Activated T-cell treated with anti-CD3 and anti-CD28 coated beads for 1 hour (primary cell): ENCODE results near the gene GRIN2D.
A peak's percentile ranks its signal among the peaks of the same experiment; 100 is the strongest.

Source experiments
- DNase-seq: peaks from one replicate; pipeline ENCODE4 v3.0.0-alpha.2; 2020; ENCODE audit warnings: low read depth

Gene GRIN2D

DNA sequence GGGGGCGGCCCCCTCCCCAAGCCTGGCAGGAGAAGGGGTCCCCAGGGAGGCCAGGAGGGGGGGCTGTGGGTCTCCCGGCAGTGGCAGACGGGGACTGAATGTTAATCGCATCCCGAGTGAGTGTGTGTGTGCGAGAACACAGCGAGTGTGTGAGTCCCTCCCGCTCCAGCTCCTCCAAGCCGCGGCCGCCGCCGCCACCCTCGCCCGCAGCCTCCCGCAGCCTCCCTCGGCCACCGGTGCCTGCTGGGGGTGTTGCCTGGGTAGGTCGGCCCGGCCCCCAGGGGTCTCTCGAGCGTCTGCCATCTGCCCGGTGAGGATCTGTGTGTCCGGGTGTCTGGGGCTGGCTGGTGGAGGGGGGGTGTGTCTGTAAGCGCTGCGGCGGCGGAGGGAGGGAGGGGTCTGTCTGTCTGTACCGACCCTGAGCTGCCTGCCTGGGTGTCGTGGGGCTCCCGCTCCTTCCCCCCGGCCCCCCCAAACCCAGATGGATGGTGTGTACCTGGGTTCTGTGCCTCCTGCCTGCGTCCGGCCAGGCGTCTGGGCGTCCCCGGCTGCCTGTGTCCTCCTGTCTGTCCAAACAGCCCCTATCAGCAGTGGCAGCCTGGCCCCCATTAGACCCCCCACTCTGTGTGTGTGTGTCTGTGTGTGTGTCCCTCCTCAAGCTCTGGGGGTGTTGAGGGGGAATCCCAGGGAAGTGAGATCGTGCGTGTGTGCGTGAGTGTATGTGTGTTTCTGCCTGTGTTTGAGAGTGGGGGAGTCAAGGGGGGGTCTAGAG lies at the start of gene GRIN2D:
Gene GRIN2D (plus strand): TSS at position 110 of the 772 bp plus-strand sequence. CDS start 4,725 bp downstream, outside the sequence.
- no peak for DNase-seq

DNA sequence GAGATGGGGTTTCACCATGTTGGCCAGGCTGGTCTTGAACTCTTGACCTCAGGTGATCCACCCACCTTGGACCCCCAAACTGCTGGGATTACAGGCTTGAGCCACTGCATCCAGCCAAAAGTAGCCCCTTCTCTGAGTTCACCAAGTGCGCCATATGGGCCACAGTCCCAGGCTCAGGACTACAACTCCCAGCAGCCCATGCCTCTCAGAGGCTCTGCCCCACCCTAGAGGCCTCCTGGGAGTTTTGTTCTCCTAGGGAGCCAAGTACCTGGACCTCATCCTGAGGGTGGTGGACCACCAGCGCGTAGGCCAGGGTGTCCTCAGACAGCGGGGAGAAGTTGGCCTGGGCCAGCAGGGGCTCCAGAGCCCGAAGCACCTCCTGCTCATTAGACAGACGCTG lies 48.6 kb upstream of the GRIN2D start:
- no peak for DNase-seq

DNA sequence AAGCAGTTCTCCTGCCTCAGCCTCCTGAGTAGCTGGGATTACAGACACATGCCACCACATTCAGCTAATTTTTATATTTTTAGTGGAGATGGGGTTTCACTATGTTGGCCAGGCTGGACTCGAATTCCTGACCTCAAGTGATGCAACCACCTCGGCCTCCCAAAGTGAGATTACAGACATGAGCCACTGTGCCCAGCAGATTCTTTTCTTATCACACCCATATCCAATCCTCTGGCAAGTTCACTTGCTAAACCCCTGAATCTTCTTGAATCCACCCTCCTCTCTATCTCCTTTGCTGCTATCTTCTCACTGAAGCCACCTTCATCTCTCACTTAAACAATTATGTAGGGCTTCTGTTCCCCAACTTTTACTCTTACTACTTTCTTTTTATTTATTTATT lies 47.3 kb upstream of the GRIN2D start:
- no peak for DNase-seq

DNA sequence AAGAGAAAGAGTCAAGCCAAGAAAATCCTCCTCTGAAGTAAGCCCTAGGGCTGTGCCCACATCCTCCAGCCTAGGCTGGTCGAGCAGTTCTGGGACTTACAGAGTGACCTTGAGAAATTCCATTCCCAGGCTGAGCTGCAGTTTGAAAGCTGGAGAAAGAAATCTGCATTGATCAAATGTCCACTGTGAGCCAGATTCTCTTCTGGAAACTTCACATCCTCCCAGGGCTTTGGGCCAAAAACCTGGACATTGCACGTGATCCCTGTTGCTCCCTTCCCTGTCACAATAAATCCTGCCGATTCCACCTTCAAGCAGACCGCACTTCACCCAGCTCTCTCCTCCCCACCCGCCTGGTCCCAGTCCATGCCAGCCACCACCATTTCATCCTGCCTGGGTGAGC lies 45.4 kb upstream of the GRIN2D start:
- no peak for DNase-seq

DNA sequence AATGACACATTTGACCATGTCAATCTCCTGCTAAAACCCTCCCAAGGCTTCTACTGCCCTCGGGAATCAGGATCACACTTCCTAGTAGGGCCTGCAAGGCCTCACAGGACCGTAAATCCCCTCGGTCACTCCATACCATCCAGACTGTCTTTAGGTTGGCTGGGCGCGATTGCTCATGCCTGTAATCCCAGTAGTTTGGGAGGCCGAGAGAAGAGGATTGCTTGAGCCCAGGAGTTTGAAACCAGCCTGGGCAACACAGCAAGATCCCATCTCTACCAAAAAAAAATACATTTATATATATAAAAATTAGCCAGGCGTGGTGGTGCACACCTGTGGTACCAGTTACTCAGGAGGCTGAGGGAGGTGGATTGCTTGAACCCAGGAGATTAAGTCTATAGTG lies 44.7 kb upstream of the GRIN2D start:
- no peak for DNase-seq

DNA sequence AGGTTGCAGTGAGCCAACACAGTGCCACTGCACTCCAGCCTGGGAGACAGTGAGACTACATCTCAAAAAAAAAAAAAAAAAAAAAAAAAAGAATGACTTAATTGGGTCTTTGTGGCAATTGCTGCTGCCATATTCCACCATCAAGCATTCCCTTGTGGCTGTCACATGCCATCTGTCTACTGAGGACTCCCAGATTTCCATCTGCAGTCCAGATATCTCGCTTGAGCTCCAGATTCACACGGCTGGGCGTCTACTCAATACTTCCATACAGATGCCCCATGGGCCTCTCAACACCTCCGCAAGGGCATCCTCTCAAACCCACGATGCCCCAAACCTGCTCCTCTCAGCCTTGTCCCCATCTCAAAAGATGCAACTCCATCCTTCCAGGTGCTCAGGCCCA lies 42.6 kb upstream of the GRIN2D start:
- no peak for DNase-seq

DNA sequence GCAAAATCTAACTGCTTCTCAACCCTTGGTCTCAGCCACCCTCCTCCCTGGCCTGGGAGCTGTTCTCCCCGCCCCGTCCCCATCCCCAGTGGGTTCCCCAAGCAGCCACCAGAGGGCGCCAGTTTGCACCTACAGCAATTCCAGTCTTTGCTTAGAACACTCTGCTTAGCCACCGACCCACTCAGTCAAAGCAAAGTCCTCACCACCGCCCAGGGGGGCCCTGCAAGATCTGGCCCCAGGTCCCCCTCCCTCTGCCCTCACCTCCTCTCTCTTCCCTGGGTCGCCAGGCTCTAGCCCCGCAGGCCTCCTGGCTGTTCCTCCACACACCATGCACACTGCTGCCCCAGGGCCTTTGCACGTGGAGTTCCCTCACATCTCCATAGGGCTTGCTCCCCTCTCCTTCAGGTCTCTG lies 42.1 kb upstream of the GRIN2D start:
- DNase-seq, result peak; percentile 82

DNA sequence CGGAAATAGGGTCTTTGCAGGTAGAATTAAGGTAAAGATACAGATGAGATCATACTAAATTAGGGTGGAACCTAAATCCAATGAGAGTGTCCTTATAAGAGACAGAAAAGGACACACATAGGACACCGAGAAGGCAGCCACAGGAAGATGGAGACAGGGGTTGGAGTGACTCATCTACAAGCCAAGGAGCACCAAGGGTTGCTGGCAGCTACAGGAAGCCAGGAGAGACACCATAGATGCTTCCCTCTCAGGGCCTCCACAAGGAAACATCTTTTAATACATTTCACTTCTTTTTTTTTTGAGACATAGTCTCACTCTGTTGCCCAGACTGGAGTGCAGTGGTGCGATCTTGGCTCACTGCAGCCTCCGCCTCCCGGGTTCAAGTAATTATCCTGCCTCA lies 39.8 kb upstream of the GRIN2D start:
- no peak for DNase-seq

DNA sequence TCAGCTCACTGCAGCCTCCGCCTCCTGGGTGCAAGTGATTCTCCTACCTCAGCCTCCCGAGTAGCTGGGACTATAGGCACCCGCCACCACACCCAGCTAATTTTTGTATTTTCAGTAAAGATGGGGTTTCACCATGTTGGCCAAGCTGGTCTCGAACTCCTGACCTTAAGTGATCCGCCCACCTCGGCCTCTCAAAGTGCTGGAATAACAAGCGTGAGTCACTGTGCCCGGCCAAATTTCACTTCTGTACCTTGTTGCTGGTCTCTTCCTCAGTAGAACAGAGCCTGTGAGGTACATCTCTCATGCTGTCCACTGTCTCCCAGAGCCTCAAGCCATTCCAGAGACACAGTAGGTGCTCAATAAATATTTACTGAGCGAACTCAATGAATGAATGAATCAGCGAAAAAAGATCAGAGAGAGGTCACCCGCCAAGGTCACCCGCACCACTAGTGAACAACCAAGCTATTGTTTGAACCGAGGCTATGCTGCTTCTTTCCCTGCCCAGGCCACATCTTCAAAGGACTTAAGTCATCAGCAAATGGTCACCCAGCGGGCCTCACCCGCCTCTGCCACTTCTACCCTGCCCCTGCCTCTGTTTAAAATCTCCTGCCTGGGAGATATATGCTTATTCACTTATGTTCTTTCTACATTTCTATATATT lies 39.0 kb upstream of the GRIN2D start:
- DNase-seq, result no peak

DNA sequence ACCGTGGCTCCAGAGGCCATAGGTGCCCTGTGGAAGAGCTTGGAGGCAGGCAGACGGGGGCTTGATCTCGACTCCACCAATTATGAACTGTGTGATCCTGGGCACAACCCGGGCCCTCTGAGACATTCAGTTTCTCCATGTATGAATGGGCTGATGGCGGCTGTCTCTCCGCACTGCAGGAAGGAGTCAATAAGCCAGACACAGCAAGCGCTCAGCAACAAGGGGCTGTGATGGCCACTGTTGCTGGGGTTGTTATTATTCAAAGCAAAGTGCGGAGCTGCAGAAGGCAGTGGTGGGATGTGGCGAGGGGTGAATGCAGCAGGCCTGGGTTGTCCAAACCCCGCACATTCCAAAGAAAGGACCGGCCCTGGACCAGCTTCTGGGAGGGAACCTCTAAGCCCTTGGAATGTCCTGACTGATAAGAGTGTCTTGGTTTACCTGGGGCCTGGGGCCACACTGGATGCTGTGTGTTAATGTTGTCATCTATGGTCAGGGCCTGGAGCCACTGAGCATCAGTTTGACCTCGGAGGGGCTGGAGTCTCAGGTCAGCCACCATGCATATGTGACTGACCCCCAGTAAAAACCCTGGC lies 38.0 kb upstream of the GRIN2D start:
- DNase-seq, result no peak

DNA sequence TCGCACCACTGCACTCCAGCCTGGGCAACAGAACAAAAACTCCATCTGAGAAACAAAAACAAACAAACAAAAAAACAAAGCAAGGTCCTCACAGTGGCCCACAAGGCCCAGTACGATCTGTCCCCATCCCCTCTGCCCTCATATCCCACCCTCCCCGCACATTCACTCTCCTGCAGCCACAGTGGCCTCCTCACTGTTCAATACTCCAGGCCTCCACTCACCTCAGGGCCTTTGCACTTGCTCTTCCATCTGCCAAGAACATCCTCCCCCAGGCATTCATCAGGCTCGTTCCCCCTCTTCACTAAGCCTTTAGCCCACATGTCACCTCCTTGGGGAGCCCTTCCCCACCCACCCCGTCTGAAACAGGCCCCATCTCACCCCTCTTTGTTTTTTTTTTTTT lies 34.3 kb upstream of the GRIN2D start:
- no peak for DNase-seq

DNA sequence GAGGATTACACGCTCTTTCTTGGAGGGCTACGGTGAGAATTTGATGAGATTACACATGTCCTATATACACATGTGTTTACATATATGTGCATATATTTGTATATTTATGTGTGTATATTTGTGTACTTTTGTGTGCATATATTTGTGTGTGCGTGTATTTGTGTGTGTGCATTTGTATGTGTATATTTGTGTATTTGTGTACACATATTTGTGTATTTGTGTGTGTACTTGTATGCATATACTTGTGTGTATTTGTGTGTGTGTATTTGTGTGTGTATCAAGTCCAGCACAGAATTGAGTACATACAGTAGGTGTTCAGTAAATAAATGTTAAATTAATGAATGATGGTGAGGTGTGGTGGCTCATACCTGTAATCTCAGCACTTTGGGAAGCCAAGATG lies 31.6 kb upstream of the GRIN2D start:
- DNase-seq, result no peak

DNA sequence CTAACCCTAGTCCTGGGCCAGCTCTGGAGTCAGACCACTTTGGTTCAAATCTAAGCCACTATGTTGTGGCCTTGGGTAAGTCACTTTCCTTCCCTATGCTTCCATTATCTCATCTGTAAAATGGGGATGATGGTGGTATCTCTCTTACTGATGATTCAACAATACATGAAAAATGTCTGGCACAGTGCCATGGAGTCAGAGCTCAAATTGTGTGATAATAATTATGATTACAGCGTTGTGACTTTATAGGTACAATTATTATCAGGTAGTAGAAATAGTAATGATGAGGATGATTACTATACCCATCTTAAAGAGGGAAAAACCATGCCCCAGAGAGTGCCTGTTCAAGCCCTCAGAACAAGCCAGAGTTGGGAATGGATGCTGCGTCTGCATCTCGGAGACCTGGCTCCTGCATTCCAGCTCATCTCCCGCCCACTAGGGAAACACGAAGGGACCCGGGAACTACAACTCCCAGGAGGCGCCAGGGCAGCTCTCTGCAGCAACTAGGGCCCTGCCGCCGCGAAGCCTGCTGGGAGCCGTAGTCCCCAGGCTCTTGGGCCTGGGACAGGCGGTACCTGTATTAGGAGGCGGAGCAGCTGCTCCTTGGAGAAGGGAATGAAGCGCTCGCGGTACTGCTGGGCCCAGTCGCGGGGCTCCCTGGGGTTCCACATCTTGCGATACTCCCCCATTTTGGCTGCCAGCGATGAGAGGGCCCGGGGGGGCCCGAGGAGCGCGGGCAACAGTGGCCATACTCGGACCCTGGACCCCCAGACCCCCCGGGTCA lies 30.6 kb upstream of the GRIN2D start:
- DNase-seq, result peak; percentile 79

DNA sequence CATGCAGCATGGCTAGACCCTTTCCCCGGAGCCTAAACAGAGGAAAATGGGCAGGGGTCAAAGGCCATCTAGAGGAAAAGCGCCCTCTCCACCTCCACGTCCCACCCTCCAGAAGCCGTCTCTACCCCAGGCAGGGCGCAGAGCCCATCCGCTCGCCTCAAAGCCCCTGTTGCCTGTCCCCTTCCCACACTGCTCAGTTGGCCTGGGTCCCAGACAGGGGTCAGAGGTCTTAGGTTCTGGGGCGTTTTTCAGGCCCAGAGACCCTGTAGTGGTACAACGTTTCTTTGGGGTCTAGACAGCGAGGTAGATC lies 30.0 kb upstream of the GRIN2D start:
- peak; percentile 24 for DNase-seq

DNA sequence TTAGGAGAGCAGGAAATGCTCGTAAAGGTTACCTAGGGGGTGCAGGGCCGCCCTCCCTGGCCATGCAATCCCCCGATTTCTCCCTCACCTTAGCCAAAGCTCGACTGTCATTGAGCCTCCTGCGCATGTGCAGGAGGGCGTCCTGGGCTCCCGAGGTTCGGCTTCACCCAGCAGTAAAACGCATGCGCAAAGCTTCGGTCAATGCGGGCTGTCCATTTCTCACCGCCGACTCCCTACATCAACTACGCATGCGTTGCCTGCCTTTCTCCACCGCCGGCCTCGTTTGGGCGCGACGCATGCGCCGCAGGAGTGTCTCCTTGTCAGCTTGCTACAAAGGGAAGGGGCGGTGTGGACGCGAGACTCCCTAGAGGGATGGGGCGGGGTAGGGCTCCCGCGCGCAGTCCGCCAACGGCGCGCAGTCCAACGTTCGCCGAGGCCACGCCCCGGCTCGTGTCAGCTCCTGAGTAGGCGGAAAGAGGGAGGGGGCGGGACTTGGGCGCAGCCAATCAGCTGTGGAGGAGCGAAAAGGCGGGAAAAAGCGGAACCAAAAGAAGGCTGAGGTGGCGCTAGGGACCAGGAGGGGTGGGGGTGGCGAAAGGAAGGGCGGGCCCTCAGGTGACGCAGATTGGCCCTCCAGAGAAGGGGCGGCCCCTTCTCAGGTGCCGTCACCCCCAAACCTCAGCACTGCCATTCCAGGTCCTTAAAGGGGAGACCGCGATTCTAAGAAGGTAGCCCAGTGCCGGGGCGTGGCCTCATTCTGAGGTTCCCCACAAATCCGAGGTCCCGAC lies 29.5 kb upstream of the GRIN2D start, which contains the start of the genes SYNGR4 and TMEM143:
Gene SYNGR4 (plus strand): TSS at position 558 of the 788 bp plus-strand sequence. CDS start 1,476 bp downstream, outside the sequence.
Gene TMEM143 (minus strand): TSS at position 131 of the 788 bp plus-strand sequence. CDS start 20 bp downstream, at position 111.
- peak; percentile 95 for DNase-seq

DNA sequence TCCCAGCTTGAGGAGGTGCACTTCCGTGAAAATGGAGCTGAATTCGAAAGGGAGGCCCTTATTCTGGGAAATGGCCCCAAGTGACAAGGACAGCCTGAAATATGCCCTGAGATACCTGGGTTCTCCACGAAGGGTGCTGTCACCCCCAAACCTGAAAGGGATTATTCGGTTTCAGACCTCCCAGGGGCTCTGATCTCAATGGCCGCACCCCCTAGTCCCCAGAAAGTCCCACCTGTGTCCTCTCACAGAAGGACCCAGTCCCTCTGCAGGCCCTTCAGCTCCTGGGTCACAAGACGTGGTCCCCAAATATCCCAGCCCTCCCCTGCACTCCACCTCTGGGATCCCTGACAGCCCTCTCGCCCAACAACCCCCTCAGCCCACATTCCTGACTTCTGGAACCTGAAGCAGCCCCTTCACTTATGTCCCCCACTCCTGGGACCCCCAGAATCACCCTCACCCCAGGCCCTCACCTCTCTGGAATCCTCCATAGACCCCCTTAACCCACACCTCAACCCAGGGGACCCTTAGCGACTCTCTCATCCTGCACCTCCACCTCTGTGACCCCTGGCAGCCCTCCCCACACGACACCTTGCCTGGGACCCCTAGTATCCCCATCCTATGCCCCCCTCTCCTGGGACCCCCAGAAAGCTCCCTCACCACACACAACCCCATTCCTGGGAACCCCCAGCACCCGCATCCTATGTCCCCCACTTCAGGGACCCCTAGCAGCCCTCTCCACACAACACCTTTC lies 28.7 kb upstream of the GRIN2D start:
- no peak for DNase-seq

DNA sequence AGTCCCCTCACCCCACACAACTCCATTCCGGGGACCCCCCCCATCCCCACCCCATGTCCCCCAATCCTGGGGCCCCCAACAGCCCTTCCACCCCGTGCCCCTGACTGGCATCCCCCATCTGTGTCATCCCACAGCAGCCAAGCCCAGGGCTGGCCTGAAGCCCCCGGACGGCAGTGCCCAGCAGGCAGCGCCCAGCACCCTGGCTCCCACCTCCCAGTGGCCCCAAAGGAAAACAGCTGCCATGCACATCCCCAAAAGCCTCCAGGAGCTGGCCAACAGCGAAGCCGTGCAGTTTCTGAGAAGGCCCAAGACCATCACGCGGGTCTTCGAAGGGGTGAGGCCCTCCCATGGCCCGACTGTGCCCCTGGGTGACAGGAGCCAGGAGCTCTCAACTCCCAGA lies 27.9 kb upstream of the GRIN2D start:
- no peak for DNase-seq

DNA sequence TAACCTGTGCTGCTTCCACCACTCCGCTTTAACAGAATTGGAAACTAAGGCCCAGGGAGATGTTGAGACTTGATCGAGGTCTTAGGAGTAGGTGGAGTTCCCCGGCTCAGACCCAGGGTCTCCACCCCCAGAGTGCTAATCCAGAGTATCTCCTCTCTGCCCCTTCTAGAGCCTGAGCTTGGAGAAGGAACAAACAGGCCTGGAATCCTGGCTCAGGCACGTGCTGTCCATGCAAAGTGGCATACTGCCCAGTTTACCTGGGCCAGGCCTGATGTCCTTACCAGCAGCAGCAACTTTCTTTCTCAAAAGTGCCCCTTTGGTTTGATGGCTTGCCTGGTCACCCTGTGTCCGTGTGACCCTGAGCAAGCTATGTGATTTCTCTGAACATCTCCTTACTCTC lies 25.6 kb upstream of the GRIN2D start:
- DNase-seq, result no peak

DNA sequence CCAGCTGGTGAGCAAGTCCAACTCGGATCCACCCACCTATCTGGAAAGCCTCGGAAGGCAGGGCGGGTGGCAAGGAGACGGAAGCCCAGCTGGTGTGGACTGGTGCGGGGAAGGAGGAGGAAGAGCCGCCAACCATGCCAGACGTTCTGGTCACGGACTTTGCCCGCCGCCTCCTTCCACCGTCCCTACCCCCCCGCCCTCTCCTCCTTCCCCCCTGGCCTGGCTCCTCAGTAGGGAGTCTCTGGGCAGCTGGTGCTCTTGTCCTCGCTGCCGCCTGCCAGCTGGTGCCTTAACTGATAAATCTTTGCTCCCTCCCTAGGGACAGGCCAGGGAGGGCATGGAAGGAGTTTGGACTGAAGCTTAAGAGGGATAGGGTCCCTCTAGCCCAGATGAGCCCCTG lies 24.5 kb upstream of the GRIN2D start:
- no peak for DNase-seq

DNA sequence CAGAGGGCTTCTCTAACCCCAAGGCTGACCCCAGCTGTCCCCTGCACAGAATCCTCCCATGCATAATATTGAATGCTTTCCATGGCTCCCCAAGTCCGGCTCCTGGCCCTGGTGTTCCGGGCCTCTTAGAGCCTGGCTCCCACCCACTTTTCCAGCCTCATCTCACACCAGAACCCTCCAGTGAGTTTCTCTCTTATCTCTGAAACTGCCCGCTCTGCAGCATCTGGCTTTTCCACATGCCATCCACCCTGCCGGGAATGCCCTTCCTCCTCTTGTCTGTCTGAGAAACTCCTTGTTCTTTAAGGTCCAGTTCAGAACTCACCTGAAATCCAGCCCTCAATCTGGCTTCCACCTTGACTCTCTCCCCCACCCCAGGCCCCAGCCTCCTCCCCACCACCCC lies 22.5 kb upstream of the GRIN2D start:
- DNase-seq, result no peak

DNA sequence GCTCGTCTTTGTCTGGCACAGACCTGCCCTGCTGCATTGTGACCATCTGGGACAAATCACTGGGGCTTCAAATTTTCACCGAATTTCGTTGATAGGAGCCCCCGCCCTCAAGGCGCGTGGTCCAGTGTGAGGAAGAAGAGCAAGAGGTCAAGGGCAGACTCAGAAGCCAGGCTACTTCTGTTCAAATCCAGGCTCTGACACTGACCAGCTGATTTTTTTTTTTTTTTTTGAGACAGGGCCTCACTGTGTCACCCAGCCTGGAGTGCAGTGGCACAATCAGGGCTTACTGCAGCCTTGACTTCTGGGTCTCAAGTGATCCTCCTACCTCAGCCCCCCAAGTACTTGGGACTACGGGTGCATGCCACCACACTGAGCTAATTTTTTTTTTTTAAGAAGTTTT lies 22.1 kb upstream of the GRIN2D start:
- no peak for DNase-seq
